Nasal cavity respiratory epithelium epithelial cell of viscerocranial mucosa (primary cell): ENCODE measurements around the gene CTAG1B. TPM values are rescaled to one million over a fixed set of nuclear protein-coding genes. Genes with fewer than 3 reads are reported as not detected.

ENCODE experiments used
- total RNA-seq: library from RNA; depleted of rRNA; stranded (reverse); fragments of >200 nt; gene quantifications from 2 replicates; pipeline ENCODE4 v1.2.3, GENCODE V29; 2014

CTAG1B gene
- not detected in 2 replicates for total RNA-seq

DNA sequence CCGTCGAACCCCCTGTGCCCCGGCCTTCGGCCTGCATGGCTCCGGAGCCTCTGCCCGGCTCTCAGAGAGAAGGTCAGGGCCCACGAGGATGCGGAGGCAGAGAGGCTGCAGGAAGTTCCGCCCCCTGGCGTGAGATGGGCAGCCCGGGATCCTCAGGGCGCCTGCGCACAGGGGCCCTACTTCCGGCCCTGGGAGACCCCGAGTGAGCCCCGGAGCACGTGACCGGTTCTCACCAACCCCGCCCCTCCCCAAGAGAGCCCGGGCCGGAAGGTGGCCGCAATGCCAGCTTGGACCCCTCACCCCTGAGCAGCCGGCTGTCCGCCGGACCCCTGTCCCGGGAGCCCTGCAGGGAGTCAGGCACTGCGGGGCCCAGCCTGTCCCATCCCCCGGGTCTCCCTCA lies at the start of gene CTAG1B:
CTAG1B (minus strand) TSS at position 101 of the 400 bp plus-strand sequence; CDS start at position 37, 64 bp downstream.

DNA sequence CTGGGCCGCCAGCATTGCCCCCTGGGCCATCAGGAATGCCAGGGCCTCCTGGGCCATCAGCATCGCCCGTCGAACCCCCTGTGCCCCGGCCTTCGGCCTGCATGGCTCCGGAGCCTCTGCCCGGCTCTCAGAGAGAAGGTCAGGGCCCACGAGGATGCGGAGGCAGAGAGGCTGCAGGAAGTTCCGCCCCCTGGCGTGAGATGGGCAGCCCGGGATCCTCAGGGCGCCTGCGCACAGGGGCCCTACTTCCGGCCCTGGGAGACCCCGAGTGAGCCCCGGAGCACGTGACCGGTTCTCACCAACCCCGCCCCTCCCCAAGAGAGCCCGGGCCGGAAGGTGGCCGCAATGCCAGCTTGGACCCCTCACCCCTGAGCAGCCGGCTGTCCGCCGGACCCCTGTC lies 34.3 kb upstream of the CTAG1B start, which contains the start of gene CTAG2:
CTAG2 (minus strand) TSS at position 167 of the 400 bp plus-strand sequence; CDS start at position 103, 64 bp downstream.

DNA sequence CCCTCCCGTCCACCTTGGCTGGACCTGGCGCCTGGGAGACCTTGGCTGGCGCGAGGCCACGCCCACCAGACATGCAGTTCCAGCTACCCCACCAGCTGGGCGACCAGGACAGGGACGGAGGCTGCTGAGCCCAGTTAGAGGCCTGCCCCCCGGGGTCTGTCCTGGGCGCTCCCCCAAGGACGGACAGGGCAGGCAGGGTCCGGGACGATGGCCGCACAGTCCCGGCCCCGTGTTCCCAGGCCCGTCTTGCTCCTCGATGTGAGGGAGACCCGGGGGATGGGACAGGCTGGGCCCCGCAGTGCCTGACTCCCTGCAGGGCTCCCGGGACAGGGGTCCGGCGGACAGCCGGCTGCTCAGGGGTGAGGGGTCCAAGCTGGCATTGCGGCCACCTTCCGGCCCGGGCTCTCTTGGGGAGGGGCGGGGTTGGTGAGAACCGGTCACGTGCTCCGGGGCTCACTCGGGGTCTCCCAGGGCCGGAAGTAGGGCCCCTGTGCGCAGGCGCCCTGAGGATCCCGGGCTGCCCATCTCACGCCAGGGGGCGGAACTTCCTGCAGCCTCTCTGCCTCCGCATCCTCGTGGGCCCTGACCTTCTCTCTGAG lies 34.4 kb downstream of the CTAG1B start, which contains the start of gene CTAG1A:
CTAG1A (plus strand) TSS at position 549 of the 599 bp plus-strand sequence. CDS start 74 bp downstream, outside the sequence.

Other genes starting within 250 kb of the CTAG1B start
- gene FLNA, start 244.6 kb downstream of the CTAG1B start, total RNA-seq: 1,456 and 1,936 TPM in 2 replicates
- 19.1 and 26.7 TPM in 2 replicates for gene EMD, start 240.0 kb downstream of the CTAG1B start, total RNA-seq
- gene RPL10, start 220.9 kb downstream of the CTAG1B start, total RNA-seq: 2,212 and 2,409 TPM in 2 replicates
- 28.0 and 31.3 TPM in 2 replicates for gene DNASE1L1, start 210.0 kb downstream of the CTAG1B start, total RNA-seq
- gene TAFAZZIN, start 207.7 kb downstream of the CTAG1B start, total RNA-seq: 23.0 and 27.3 TPM in 2 replicates
- 42.0 and 109 TPM in 2 replicates for gene ATP6AP1, start 190.6 kb downstream of the CTAG1B start, total RNA-seq
- 58.1 and 69.8 TPM in 2 replicates for gene GDI1, start 182.1 kb downstream of the CTAG1B start, total RNA-seq
- gene FAM50A, start 175.1 kb downstream of the CTAG1B start, total RNA-seq: 48.9 and 72.5 TPM in 2 replicates
- gene PLXNA3, start 161.0 kb downstream of the CTAG1B start, total RNA-seq: 5.1 and 39.3 TPM in 2 replicates
- 9.4 and 10.3 TPM in 2 replicates for gene LAGE3, start 140.0 kb downstream of the CTAG1B start, total RNA-seq
- gene UBL4A, start 132.7 kb downstream of the CTAG1B start, total RNA-seq: 39.6 and 40.6 TPM in 2 replicates
- 15.4 and 30.3 TPM in 2 replicates for gene SLC10A3, start 128.7 kb downstream of the CTAG1B start, total RNA-seq
- gene FAM3A, start 103.0 kb downstream of the CTAG1B start, total RNA-seq: 24.6 and 35.1 TPM in 2 replicates
- 22.9 and 50.0 TPM in 2 replicates for gene G6PD, start 72.4 kb downstream of the CTAG1B start, total RNA-seq
- 8.5 and 8.9 TPM in 2 replicates for gene IKBKG, start 71.7 kb downstream of the CTAG1B start, total RNA-seq
- gene CTAG1A, start 34.1 kb downstream of the CTAG1B start, total RNA-seq: not detected in 2 replicates
- gene CTAG2, start 34.3 kb upstream of the CTAG1B start, total RNA-seq: not detected in 2 replicates
- gene GAB3, start 131.8 kb upstream of the CTAG1B start, total RNA-seq: under 0.01 TPM in 2 replicates
- 101 and 106 TPM in 2 replicates for gene DKC1, start 143.6 kb upstream of the CTAG1B start, total RNA-seq
- gene MPP1, start 186.2 kb upstream of the CTAG1B start, total RNA-seq: 0.34 and 4.3 TPM in 2 replicates
- not detected in 2 replicates for gene SMIM9, start 215.4 kb upstream of the CTAG1B start, total RNA-seq